IMR-90 (cell line): Measurements from ENCODE around the gene RARB. TPM values are rescaled to one million over a fixed set of nuclear protein-coding genes. Genes with fewer than 3 reads are reported as not detected.

Source experiments
- ATAC-seq: fragments of 200-7000 bp; cut with Tn5 transposase; 2 replicates; pipeline ENCODE4 v1.9.1; 2020; ENCODE audit warnings: low read depth, mild to moderate bottlenecking, moderate library complexity
- BruUV-seq: library from RNA; stranded (reverse); fragments of 400-500 nt; replicated peaks from 2 replicates; lab custom pipeline; 2021; lab: Mats Ljungman, UMichigan
- CTCF ChIA-PET: fragments of 300-600 bp; formaldehyde crosslinking; extraction: SDS; loops from one replicate; lab custom pipeline; 2021; ENCODE audit warnings: antibody characterized with exemption; lab: Yijun Ruan, JAX
- POLR2A ChIA-PET: fragments of 300-600 bp; sonication (Branson Sonifier 250); formaldehyde crosslinking; loops from one replicate; lab custom pipeline; 2022; ENCODE audit warnings: antibody characterized with exemption; ENCODE audit not compliant: unreplicated experiment; lab: Charles Lee
- DNase-seq: peaks from one replicate; pipeline ENCODE4 v3.0.0; 2013
- H2AFZ ChIP-seq: replicated peaks from 2 replicates; pipeline ENCODE3; 2013; ENCODE audit warnings: low read length, mild to moderate bottlenecking; ENCODE audit not compliant: poor library complexity
- H2AK5ac ChIP-seq: 2 replicates; pipeline ENCODE4 v1.6.1; 2013; ENCODE audit warnings: low read depth, low read length, inconsistent platforms
- H2AK9ac ChIP-seq: replicated peaks from 2 replicates; pipeline ENCODE3; 2013; ENCODE audit warnings: mild to moderate bottlenecking, low read depth, low read length, moderate library complexity; ENCODE audit not compliant: poor library complexity
- H2BK120ac ChIP-seq: 2 replicates; pipeline ENCODE4 v1.6.1; 2013; ENCODE audit warnings: low read depth, low read length, inconsistent platforms
- H2BK15ac ChIP-seq: 3 replicates; pipeline ENCODE4 v1.6.1; 2013; ENCODE audit warnings: low read depth, low read length, inconsistent platforms
- H2BK20ac ChIP-seq: 2 replicates; pipeline ENCODE4 v1.6.1; 2013; ENCODE audit warnings: low read depth, mild to moderate bottlenecking, inconsistent platforms, low read length, moderate library complexity
- H2BK5ac ChIP-seq: 2 replicates; pipeline ENCODE4 v1.6.1; 2013; ENCODE audit warnings: mild to moderate bottlenecking, low read depth, low read length, inconsistent platforms; ENCODE audit not compliant: poor library complexity, severe bottlenecking
- H3K14ac ChIP-seq: replicated peaks from 2 replicates; pipeline ENCODE4 v1.6.1; 2013; ENCODE audit warnings: low read depth, low read length, inconsistent platforms
- H3K18ac ChIP-seq: 2 replicates; pipeline ENCODE4 v1.6.1; 2013; ENCODE audit warnings: low read depth, low read length, control low read depth
- H3K23ac ChIP-seq: 2 replicates; pipeline ENCODE4 v1.6.1; 2013; ENCODE audit warnings: low read depth, low read length, inconsistent platforms
- H3K27ac ChIP-seq: 2 replicates; pipeline ENCODE4 v1.5.1; 2013; ENCODE audit warnings: mild to moderate bottlenecking, control low read depth, low read length; ENCODE audit not compliant: insufficient read depth
- H3K27me3 ChIP-seq: 2 replicates; pipeline ENCODE4 v1.6.1; 2013; ENCODE audit warnings: low read length; ENCODE audit not compliant: control insufficient read depth, insufficient read depth
- H3K36me3 ChIP-seq: 2 replicates; pipeline ENCODE4 v1.6.1; 2013; ENCODE audit warnings: low read length, mixed read lengths; ENCODE audit not compliant: control insufficient read depth, insufficient read depth
- H3K4ac ChIP-seq: 2 replicates; pipeline ENCODE4 v1.6.1; 2013; ENCODE audit warnings: low read depth, low read length, inconsistent platforms
- H3K4me1 ChIP-seq: 2 replicates; pipeline ENCODE4 v1.6.1; 2013; ENCODE audit warnings: low read length, mixed read lengths; ENCODE audit not compliant: control insufficient read depth, insufficient read depth
- H3K4me2 ChIP-seq: 2 replicates; pipeline ENCODE4 v1.6.1; 2013; ENCODE audit warnings: low read depth, mild to moderate bottlenecking, control low read depth, low read length, moderate library complexity
- H3K4me3 ChIP-seq: 2 replicates; pipeline ENCODE4 v1.5.1; 2013; ENCODE audit warnings: low read depth, mild to moderate bottlenecking, control low read depth, low read length, moderate library complexity; ENCODE audit not compliant: insufficient read depth
- H3K56ac ChIP-seq: 2 replicates; pipeline ENCODE4 v1.6.1; 2013; ENCODE audit warnings: low read length, inconsistent platforms; ENCODE audit not compliant: insufficient read depth; ENCODE audit errors: extremely low read depth
- H3K79me1 ChIP-seq, 2 experiments: 2 replicates each; pipeline ENCODE4 v1.6.1; 2013; ENCODE audit warnings: low read length in 2 of 2, inconsistent platforms in 1 of 2, low read depth in 1 of 2
- H3K9ac ChIP-seq: 2 replicates; pipeline ENCODE4 v1.6.1; 2013; ENCODE audit warnings: low read depth, low read length, control low read depth
- H3K9me1 ChIP-seq: 2 replicates; pipeline ENCODE4 v1.6.1; 2013; ENCODE audit warnings: low read length, inconsistent platforms; ENCODE audit not compliant: insufficient read depth
- H3K9me3 ChIP-seq: 2 replicates; pipeline ENCODE4 v1.6.1; 2013; ENCODE audit warnings: low read length; ENCODE audit not compliant: control insufficient read depth, insufficient read depth
- H4K20me1 ChIP-seq: 2 replicates; pipeline ENCODE4 v1.6.1; 2013; ENCODE audit warnings: low read length, inconsistent platforms; ENCODE audit not compliant: insufficient read depth
- H4K5ac ChIP-seq: 2 replicates; pipeline ENCODE4 v1.6.1; 2013; ENCODE audit warnings: mild to moderate bottlenecking, low read depth, low read length, control low read depth
- H4K8ac ChIP-seq, 2 experiments: 2 replicates each; pipeline ENCODE4 v1.6.1; 2013; ENCODE audit warnings: low read depth in 2 of 2, low read length in 2 of 2, control low read depth in 1 of 2, inconsistent platforms in 1 of 2
- H4K91ac ChIP-seq: 2 replicates; pipeline ENCODE4 v1.6.1; 2013; ENCODE audit warnings: low read depth, low read length, inconsistent platforms; ENCODE audit not compliant: insufficient read depth
- CHD1 ChIP-seq: IDR thresholded peaks from 2 replicates; pipeline ENCODE4 v1.6.1; 2012; ENCODE audit warnings: low read depth, low read length, improper control_type of control experiment
- FOS ChIP-seq: fragments of 150-350 bp; IDR thresholded peaks from 2 replicates; pipeline ENCODE4 v1.6.1; 2016; ENCODE audit warnings: low read depth, low read length
- MAFK ChIP-seq: IDR thresholded peaks from 2 replicates; pipeline ENCODE4 v1.6.1; 2012; ENCODE audit warnings: low read depth, low read length, improper control_type of control experiment
- MAZ ChIP-seq: IDR thresholded peaks from 2 replicates; pipeline ENCODE4 v1.6.1; 2012; ENCODE audit warnings: low read depth, mild to moderate bottlenecking, low read length, improper control_type of control experiment, moderate library complexity, borderline replicate concordance
- MXI1 ChIP-seq: IDR thresholded peaks from 2 replicates; pipeline ENCODE4 v1.6.1; 2012; ENCODE audit warnings: low read depth, mild to moderate bottlenecking, low read length, moderate library complexity, borderline replicate concordance
- NFE2L2 ChIP-seq: fragments of 150-350 bp; IDR thresholded peaks from 2 replicates; pipeline ENCODE4 v1.6.1; 2016; ENCODE audit warnings: low read depth, mild to moderate bottlenecking, low read length
- POLR2A ChIP-seq: IDR thresholded peaks from 2 replicates; pipeline ENCODE4 v1.6.1; 2012; ENCODE audit warnings: mild to moderate bottlenecking, low read depth, low read length
- RCOR1 ChIP-seq: IDR thresholded peaks from 2 replicates; pipeline ENCODE4 v1.6.1; 2012; ENCODE audit warnings: mild to moderate bottlenecking, low read length, improper control_type of control experiment; ENCODE audit not compliant: insufficient replicate concordance
- RFX5 ChIP-seq: IDR thresholded peaks from 2 replicates; pipeline ENCODE4 v1.8.0; 2012; ENCODE audit warnings: low read depth, mild to moderate bottlenecking, low read length, moderate library complexity
- SMC3 ChIP-seq: fragments of 150-350 bp; IDR thresholded peaks from 2 replicates; pipeline ENCODE4 v1.6.1; 2016; ENCODE audit warnings: low read depth, mild to moderate bottlenecking, antibody characterized with exemption, low read length, moderate library complexity
- WGBS, 2 experiments: methylation state at CpG; one replicate each; pipeline versions ENCODE4 v1.1.5 to v1.1.7; 2013; ENCODE audit warnings: missing lambda C conversion rate in 2 of 2; ENCODE audit not compliant: insufficient read length in 1 of 2; ENCODE audit errors: extremely low coverage in 2 of 2; 5-methylcytosine and 5-hydroxymethylcytosine counted together
- dilution Hi-C: fragments of 300-500 bp; cut with HindIII; formaldehyde crosslinking; loops from one replicate; pipeline ENCODE4 v1.14.3; 2018; ENCODE audit warnings: low sequenced_read_pairs; ENCODE audit not compliant: unreplicated experiment
- in situ Hi-C: fragments of 300-500 bp; cut with MboI; formaldehyde crosslinking; loops from 3 replicates; pipeline ENCODE4 v1.14.3; 2019; ENCODE audit warnings: low sequenced_read_pairs, inconsistent platforms, mixed read lengths
- intact Hi-C: fragments of 100-400 bp; cut with micrococcal nuclease; formaldehyde crosslinking; loops from 2 replicates; pipeline ENCODE4 v1.10.0; 2022
- polyA plus RNA-seq, 3 experiments: library from polyadenylated mRNA; depleted of rRNA; stranded (reverse); fragments of >200 nt; gene quantifications; 2 replicates each; pipeline ENCODE4 v1.2.3, GENCODE V29; 2012; ENCODE audit warnings: low replicate concordance in 1 of 3
- total RNA-seq: library from RNA; depleted of rRNA; stranded (reverse); fragments of >200 nt; gene quantifications from 2 replicates; pipeline ENCODE4 v1.2.3, GENCODE V29; 2012
- TF ChIP-seq, protein P1 (sequence below): conservative IDR thresholded peaks from 2 replicates; pipeline ENCODE4 v1.5.1; 2012; ENCODE audit warnings: mild to moderate bottlenecking, low read depth, low read length, improper control_type of control experiment
- TF ChIP-seq, protein P2 (sequence below): fragments of 150-350 bp; IDR thresholded peaks from 2 replicates; pipeline ENCODE4 v1.6.1; 2016; ENCODE audit warnings: low read depth, mild to moderate bottlenecking, low read length, moderate library complexity, borderline replicate concordance

RARB gene
- total and polyA plus RNA-seq, 2 of the 4 experiments (the other 2 are of a cell fraction): 0.53 to 1.4 TPM

DNA sequence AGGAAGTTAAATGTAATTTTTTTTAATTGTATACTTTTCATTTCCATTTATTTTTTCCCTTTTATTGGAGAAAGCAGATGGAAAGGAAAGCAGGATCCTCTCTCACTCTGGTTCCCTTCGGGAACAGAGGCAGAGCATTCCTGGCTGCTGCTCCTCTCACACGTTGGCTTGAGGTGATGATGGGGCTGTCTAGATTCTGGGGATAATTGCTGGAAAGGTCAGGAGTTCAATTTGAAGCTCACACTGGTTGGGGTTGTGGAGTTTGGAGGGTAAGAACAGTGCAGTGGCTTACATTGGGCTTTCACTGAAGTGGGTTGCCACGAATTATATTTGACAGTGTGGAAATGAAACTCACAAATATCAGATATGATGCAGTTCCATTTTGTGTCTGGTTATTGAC lies 57.6 kb downstream of the RARB start:
- H3K27me3 ChIP-seq: no peaks in the 10 kb centered on the region
- no peak overlapping the region for H2BK120ac ChIP-seq
- H3K36me3 ChIP-seq: no peaks in the 10 kb centered on the region
- H4K8ac ChIP-seq: no peak overlapping the region
- no peak overlapping the region for H2AK5ac ChIP-seq
- ChIA-PET CTCF (no interaction called here), POLR2A (interaction anchor here (0.7 kb wide), 1 partner anchor 84 kb away, joined by 3 read pairs; no protein-coding TSS in a partner anchor)
- no peak overlapping the region for H3K9ac ChIP-seq
- no peak overlapping the region for H3K4me2 ChIP-seq
- no peak overlapping the region for H4K91ac ChIP-seq
- no peaks in the 10 kb centered on the region for H3K9me1 ChIP-seq
- no peak overlapping the region for H2AFZ ChIP-seq
- no peak overlapping the region for H3K18ac ChIP-seq
- WGBS, 2 experiments: no CpG with 5 or more reads among the region's 3 CpGs
- intact Hi-C loops: no loop called here
- no peaks in the 10 kb centered on the region for H3K79me1 ChIP-seq
- ATAC-seq (no peak), DNase-seq (no peak)
- H3K27ac ChIP-seq: no peak overlapping the region
- in situ Hi-C loops: no loop called here
- dilution Hi-C loops: no loop called here
- no peak overlapping the region for H2BK15ac ChIP-seq
- no peak overlapping the region for H4K5ac ChIP-seq
- H3K4me3 ChIP-seq: no peak overlapping the region
- H2BK20ac ChIP-seq: no peak overlapping the region
- no peak overlapping the region for H3K14ac ChIP-seq
- no peaks in the 10 kb centered on the region for H4K20me1 ChIP-seq
- no peak overlapping the region for H3K56ac ChIP-seq
- H3K4me1 ChIP-seq: no peaks in the 10 kb centered on the region
- TF ChIP-seq FOS (no peak), RCOR1 (no peak), NFE2L2 (no peak), MXI1 (no peak), POLR2A (no peak), MAZ (no peak), RFX5 (no peak), SMC3 (no peak), CHD1 (no peak), MAFK (no peak)
- TF ChIP-seq, protein P1, sequence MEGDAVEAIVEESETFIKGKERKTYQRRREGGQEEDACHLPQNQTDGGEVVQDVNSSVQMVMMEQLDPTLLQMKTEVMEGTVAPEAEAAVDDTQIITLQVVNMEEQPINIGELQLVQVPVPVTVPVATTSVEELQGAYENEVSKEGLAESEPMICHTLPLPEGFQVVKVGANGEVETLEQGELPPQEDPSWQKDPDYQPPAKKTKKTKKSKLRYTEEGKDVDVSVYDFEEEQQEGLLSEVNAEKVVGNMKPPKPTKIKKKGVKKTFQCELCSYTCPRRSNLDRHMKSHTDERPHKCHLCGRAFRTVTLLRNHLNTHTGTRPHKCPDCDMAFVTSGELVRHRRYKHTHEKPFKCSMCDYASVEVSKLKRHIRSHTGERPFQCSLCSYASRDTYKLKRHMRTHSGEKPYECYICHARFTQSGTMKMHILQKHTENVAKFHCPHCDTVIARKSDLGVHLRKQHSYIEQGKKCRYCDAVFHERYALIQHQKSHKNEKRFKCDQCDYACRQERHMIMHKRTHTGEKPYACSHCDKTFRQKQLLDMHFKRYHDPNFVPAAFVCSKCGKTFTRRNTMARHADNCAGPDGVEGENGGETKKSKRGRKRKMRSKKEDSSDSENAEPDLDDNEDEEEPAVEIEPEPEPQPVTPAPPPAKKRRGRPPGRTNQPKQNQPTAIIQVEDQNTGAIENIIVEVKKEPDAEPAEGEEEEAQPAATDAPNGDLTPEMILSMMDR: no peak
- TF ChIP-seq, protein P2, sequence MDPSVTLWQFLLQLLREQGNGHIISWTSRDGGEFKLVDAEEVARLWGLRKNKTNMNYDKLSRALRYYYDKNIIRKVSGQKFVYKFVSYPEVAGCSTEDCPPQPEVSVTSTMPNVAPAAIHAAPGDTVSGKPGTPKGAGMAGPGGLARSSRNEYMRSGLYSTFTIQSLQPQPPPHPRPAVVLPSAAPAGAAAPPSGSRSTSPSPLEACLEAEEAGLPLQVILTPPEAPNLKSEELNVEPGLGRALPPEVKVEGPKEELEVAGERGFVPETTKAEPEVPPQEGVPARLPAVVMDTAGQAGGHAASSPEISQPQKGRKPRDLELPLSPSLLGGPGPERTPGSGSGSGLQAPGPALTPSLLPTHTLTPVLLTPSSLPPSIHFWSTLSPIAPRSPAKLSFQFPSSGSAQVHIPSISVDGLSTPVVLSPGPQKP: no peak
- H2AK9ac ChIP-seq: no peak overlapping the region
- no TSS peak for BruUV-seq
- no peak overlapping the region for H2BK5ac ChIP-seq
- no peak overlapping the region for H3K23ac ChIP-seq
- H3K9me3 ChIP-seq: no peaks in the 10 kb centered on the region
- no peak overlapping the region for H3K4ac ChIP-seq
